Measurements from ENCODE around the gene ESPNL. TPM values are rescaled to one million over a fixed set of nuclear protein-coding genes. Genes with fewer than 3 reads are reported as not detected.

The ESPNL gene
- total and polyA plus RNA-seq, 9 of the 15 experiments (the other 6 are each of a cell fraction or from before 2014, with no cell fraction given) = 0.03 to 0.09 (median 0.05) TPM; not detected in 3

DNA sequence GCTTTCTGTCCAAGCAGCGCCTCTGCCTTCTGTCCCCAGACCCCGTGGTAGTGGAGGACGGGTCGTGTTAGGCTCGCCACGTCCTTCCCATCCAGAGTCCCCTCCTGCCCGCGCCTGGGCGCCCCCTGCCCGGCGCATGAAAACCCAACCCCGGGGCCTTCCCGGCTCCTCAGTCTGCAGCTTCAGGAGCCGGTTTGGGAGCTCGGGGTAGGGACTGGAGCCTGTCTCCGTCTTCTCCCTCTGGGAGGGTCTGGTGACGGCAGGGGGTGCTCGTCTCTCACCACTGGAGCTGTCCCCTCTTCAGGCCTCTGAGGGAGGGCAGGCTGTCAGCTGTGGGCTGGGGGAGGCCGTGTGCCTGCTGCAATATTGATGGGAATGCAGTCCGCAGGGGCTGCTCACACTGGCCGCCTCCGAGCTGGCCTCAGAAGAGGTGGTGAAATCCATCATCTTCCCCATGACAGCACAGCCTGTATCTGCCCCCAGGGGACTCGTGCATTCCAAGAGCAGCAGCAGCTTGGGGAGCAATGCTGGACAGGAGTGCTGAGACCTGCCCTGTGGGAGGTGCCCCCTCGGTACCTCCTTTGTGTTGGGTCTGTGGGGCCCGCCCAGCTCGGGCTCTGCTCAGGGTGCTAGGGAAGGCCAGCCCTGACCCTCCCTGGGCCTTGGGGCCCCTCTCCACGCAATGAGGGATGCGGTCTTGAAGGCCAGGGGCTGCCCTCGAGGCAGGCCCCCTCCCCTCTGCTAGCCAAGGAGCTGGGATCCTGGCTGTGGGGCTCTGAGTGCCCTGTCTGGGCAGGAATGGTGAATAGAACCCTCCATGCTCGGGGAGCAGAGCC is 20.5 kb downstream of the ESPNL start:
- Histone ChIP-seq H2AFZ (ENCODE audit: low read depth, low read length) (no peak overlapping the region), H3K36me3 (ENCODE audit: control insufficient read depth, insufficient read depth, low read length) (no peaks in the 10 kb centered on the region), H3K27me3 (ENCODE audit: control insufficient read depth in 2 of 2, insufficient read depth in 2 of 2, low read length in 2 of 2) (peaks cover 5 to 41% of the 10 kb centered on the region in 2 experiments; a peak in 4 of 5 replicates), H3K9me3 (replicated peaks; ENCODE audit: control insufficient read depth, insufficient read depth, low read depth, low read length) (no peaks in the 10 kb centered on the region), H3K9ac (ENCODE audit: insufficient read depth in 1 of 2, low read depth in 2 of 2, low read length in 2 of 2) (no peak overlapping the region; a peak in 1 of 4 replicates), H3K4me2 (ENCODE audit: insufficient read depth, low read length) (no peak overlapping the region), H4K20me1 (replicated peaks; ENCODE audit: control insufficient read depth, insufficient read depth, low read length) (no peaks in the 10 kb centered on the region), H3K4me1 (replicated peaks in 1 of 2; ENCODE audit: control insufficient read depth in 2 of 2, insufficient read depth in 2 of 2, low read length in 2 of 2) (peaks cover 0 to 37% of the 10 kb centered on the region in 2 experiments; a peak in 2 of 5 replicates), H3K9me1 (ENCODE audit: control insufficient read depth, insufficient read depth, low read length) (no peaks in the 10 kb centered on the region), H3K4me3 (no peak overlapping the region), H3K79me2 (ENCODE audit: control insufficient read depth, insufficient read depth, low read length) (no peaks in the 10 kb centered on the region), H3K27ac (ENCODE audit: extremely low read depth, low read depth, low read length) (no peak overlapping the region)
- BruUV-seq (replicated peaks) = no TSS peak
- FAIRE-seq (no peak), ATAC-seq (peak; percentile 33; the same call in 2 of the 3 replicates), DNase-seq (ENCODE audit: extremely low read depth in 1 of 4, low spot score in 3 of 4) (no peak)
- TF ChIP-seq FOXA3 (CRISPR knock-in tag; conservative IDR thresholded peaks at IDR 0.05 in 1 of 2, IDR thresholded peaks at IDR 0.05 in 1 of 2) = no peak
- no peak for TF ChIP-seq E2F4 (CRISPR knock-in tag; IDR thresholded peaks at IDR 0.05; ENCODE audit: low read depth)
- no peak for TF ChIP-seq MCM7 (IDR thresholded peaks at IDR 0.05)
- TF ChIP-seq ELF2 (CRISPR knock-in tag; IDR thresholded peaks at IDR 0.05) = no peak
- TF ChIP-seq RFX5 (IDR thresholded peaks at IDR 0.05; ENCODE audit: low read depth, low read length) = no peak
- TF ChIP-seq MITF (IDR thresholded peaks at IDR 0.05) = no peak
- TF ChIP-seq ARID1B (IDR thresholded peaks at IDR 0.05) = no peak
- no peak for TF ChIP-seq RBM17 (IDR thresholded peaks at IDR 0.05; ENCODE audit: borderline replicate concordance, low read depth, low read length)
- TF ChIP-seq, protein P1, sequence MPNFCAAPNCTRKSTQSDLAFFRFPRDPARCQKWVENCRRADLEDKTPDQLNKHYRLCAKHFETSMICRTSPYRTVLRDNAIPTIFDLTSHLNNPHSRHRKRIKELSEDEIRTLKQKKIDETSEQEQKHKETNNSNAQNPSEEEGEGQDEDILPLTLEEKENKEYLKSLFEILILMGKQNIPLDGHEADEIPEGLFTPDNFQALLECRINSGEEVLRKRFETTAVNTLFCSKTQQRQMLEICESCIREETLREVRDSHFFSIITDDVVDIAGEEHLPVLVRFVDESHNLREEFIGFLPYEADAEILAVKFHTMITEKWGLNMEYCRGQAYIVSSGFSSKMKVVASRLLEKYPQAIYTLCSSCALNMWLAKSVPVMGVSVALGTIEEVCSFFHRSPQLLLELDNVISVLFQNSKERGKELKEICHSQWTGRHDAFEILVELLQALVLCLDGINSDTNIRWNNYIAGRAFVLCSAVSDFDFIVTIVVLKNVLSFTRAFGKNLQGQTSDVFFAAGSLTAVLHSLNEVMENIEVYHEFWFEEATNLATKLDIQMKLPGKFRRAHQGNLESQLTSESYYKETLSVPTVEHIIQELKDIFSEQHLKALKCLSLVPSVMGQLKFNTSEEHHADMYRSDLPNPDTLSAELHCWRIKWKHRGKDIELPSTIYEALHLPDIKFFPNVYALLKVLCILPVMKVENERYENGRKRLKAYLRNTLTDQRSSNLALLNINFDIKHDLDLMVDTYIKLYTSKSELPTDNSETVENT (CRISPR knock-in tag; IDR thresholded peaks at IDR 0.05) = no peak
- no peak for TF ChIP-seq FOXJ2 (tag; IDR thresholded peaks at IDR 0.05)
- no peak for TF ChIP-seq CBX2 (IDR thresholded peaks at IDR 0.05; ENCODE audit: insufficient read depth, low read length, poor library complexity, severe bottlenecking)
- TF ChIP-seq HDAC2 (IDR thresholded peaks at IDR 0.05) = no peak
- no peak for TF ChIP-seq ZFP36 (IDR thresholded peaks at IDR 0.05; ENCODE audit: low read depth, low read length, partially characterized antibody)
- TF ChIP-seq TCF7 (IDR thresholded peaks at IDR 0.05; ENCODE audit: borderline replicate concordance) = no peak
- no peak for TF ChIP-seq MTA3 (IDR thresholded peaks at IDR 0.05; ENCODE audit: borderline replicate concordance)
- TF ChIP-seq CCAR2 (IDR thresholded peaks at IDR 0.05; ENCODE audit: low read depth, low read length) = no peak
- in situ Hi-C loops (cut with MboI) = no loop called here
- ChIA-PET POLR2A (interaction anchor here (0.6 to 0.8 kb wide), 3 partner anchors 13 to 633 kb away, joined by 3 read pairs; no protein-coding TSS in a partner anchor), CTCF (ENCODE audit: low intra/inter-chr PET ratio) (no interaction called here)
- 5% methylated on average over 13 of the region's 30 CpGs for WGBS (ENCODE audit: insufficient coverage, low coverage, missing lambda C conversion rate)
- intact Hi-C loops (cut with micrococcal nuclease) = no loop called here
